Sigmoid colon (tissue), 4 donors: ENCODE results near the gene STK39.

ENCODE experiments used
- EP300 ChIP-seq, 4 donors: sonication (generic); formaldehyde crosslinking; IDR thresholded peaks; one replicate each; pipeline ENCODE4 v1.6.1; 2017; ENCODE audit warnings: antibody characterized with exemption in 4 of 4
- TF ChIP-seq, protein P1 (sequence below), 4 experiments: fragments of 450-650 bp in 3 of 4; fragments of 200-600 bp in 1 of 4; IDR thresholded peaks; one replicate each; pipeline ENCODE4 v1.5.1; 2016 to 2019; ENCODE audit warnings: antibody characterized with exemption in 4 of 4, mild to moderate bottlenecking in 3 of 4, moderate library complexity in 2 of 4

DNA sequence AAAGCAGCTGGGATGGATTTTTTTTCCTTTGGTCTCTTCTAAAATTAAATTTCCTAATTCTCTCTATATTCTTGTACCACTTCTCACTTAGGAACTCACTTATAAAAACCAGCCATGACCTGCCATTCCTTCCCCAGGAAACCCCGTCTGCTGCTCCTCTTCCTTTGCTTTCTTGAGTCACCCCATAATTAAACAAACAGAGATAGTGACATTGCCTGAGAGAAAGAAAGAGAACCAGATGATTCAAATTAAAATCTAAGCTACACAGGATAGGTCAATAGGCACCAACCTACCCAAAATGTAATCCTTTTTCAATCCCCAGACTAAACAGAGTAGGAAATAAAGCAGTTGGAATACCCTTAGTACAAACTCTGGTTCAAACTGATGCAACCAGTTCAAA is 9.7 kb downstream of the STK39 start:
- TF ChIP-seq EP300 (IDR thresholded peaks at IDR 0.05) = no peak
- TF ChIP-seq, protein P1, sequence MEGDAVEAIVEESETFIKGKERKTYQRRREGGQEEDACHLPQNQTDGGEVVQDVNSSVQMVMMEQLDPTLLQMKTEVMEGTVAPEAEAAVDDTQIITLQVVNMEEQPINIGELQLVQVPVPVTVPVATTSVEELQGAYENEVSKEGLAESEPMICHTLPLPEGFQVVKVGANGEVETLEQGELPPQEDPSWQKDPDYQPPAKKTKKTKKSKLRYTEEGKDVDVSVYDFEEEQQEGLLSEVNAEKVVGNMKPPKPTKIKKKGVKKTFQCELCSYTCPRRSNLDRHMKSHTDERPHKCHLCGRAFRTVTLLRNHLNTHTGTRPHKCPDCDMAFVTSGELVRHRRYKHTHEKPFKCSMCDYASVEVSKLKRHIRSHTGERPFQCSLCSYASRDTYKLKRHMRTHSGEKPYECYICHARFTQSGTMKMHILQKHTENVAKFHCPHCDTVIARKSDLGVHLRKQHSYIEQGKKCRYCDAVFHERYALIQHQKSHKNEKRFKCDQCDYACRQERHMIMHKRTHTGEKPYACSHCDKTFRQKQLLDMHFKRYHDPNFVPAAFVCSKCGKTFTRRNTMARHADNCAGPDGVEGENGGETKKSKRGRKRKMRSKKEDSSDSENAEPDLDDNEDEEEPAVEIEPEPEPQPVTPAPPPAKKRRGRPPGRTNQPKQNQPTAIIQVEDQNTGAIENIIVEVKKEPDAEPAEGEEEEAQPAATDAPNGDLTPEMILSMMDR (IDR thresholded peaks at IDR 0.05) = no peak
